Measurements from ENCODE around the gene CDH23.

The CDH23 gene

DNA sequence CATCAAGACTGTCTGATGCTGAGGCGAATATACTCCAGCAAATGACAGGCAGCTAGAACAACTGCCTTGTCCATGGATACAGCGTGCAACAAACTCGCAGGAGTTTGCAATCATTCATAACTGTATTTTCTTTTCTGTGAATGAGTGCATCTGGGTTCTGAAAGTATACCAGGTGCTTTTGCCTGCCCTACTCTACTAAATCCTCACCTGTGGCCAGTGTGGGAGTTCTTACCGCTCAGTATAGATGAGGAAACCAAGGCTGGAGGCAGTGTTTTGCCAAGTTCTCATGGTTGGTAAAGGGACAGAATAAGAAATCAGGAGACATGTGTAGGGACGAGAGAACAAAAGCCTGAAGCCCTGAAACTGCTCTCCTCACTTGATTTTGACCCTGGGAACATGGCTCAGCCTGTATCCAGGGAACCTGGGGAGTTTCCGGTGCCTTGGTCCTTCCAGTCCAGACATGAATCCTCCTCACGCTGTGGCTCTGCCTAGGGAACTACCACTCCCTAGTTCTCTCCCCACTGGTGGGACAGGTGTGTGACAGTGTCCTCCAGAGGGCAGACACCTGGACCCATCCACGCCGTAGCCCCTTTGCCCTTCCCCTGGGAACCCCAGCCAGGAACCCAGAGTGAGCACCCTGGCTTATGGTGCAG is 142.0 kb downstream of the CDH23 start:
- Histone ChIP-seq H3K4me2 (no peak overlapping the region), H3K9ac (no peak overlapping the region), H3K36me3 (ENCODE audit: insufficient read depth) (no peaks in the 10 kb centered on the region), H3K27ac (no peak overlapping the region), H3K27me3 (ENCODE audit: insufficient read depth, low read depth) (peaks cover 75% of the 10 kb centered on the region), H3K4me3 (IDR thresholded peaks at IDR 0.05; ENCODE audit: insufficient read depth, low read depth, low read length) (no peak overlapping the region), H3K4me1 (ENCODE audit: low read depth, poor library complexity, severe bottlenecking) (no peaks in the 10 kb centered on the region), H4K20me1 (ENCODE audit: insufficient read depth) (no peaks in the 10 kb centered on the region), H2AFZ (ENCODE audit: low read depth) (no peak overlapping the region), H3K79me2 (ENCODE audit: insufficient read depth, low read depth) (no peaks in the 10 kb centered on the region)
- TF ChIP-seq, protein P1, sequence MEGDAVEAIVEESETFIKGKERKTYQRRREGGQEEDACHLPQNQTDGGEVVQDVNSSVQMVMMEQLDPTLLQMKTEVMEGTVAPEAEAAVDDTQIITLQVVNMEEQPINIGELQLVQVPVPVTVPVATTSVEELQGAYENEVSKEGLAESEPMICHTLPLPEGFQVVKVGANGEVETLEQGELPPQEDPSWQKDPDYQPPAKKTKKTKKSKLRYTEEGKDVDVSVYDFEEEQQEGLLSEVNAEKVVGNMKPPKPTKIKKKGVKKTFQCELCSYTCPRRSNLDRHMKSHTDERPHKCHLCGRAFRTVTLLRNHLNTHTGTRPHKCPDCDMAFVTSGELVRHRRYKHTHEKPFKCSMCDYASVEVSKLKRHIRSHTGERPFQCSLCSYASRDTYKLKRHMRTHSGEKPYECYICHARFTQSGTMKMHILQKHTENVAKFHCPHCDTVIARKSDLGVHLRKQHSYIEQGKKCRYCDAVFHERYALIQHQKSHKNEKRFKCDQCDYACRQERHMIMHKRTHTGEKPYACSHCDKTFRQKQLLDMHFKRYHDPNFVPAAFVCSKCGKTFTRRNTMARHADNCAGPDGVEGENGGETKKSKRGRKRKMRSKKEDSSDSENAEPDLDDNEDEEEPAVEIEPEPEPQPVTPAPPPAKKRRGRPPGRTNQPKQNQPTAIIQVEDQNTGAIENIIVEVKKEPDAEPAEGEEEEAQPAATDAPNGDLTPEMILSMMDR (conservative IDR thresholded peaks at IDR 0.05; ENCODE audit: low read depth, low read length): no peak

DNA sequence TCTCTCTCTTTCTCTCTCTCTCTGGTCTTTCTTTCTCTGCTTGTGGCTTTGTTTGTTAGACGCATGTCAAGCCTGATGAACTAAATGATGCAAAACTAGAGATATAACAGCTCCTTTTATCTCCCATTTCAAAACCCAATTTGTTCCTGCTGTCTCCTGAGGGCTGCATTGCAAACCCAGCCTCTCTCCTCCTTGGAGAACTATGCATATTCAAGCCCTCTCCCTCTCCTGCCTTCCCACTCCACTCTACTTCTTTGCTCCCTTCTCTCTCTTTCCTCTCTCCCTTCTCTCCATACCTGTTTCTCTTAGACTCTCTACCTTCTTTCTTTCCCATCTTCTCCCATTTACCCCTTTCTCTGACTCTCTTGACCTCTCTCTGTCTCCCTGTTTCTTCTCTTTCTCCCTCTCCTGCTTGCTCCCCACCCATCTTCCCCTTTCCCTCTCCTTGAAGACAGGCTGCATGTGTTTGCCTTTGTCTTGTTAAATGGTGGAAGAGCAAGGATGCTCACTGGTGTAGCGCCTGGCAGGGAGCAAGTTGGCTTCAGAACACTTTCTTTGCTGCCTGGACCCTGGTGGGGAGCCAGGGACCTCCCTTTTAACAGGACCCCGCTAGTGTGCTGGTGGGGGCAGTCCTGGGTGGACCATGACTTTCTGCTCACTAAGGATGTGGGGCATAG is 142.9 kb downstream of the CDH23 start:
- H3K4me2 ChIP-seq: no peak overlapping the region
- H3K9ac ChIP-seq: no peak overlapping the region
- no peak overlapping the region for H3K4me3 ChIP-seq (IDR thresholded peaks at IDR 0.05; ENCODE audit: insufficient read depth, low read depth, low read length)
- TF ChIP-seq, protein P1 (conservative IDR thresholded peaks at IDR 0.05; ENCODE audit: low read depth, low read length): no peak
- H3K79me2 ChIP-seq (ENCODE audit: insufficient read depth, low read depth): no peaks in the 10 kb centered on the region
- no peaks in the 10 kb centered on the region for H3K4me1 ChIP-seq (ENCODE audit: low read depth, poor library complexity, severe bottlenecking)
- peaks cover 75% of the 10 kb centered on the region for H3K27me3 ChIP-seq (ENCODE audit: insufficient read depth, low read depth)
- H3K27ac ChIP-seq: no peak overlapping the region
- H4K20me1 ChIP-seq (ENCODE audit: insufficient read depth): no peaks in the 10 kb centered on the region
- no peaks in the 10 kb centered on the region for H3K36me3 ChIP-seq (ENCODE audit: insufficient read depth)
- no peak overlapping the region for H2AFZ ChIP-seq (ENCODE audit: low read depth)

DNA sequence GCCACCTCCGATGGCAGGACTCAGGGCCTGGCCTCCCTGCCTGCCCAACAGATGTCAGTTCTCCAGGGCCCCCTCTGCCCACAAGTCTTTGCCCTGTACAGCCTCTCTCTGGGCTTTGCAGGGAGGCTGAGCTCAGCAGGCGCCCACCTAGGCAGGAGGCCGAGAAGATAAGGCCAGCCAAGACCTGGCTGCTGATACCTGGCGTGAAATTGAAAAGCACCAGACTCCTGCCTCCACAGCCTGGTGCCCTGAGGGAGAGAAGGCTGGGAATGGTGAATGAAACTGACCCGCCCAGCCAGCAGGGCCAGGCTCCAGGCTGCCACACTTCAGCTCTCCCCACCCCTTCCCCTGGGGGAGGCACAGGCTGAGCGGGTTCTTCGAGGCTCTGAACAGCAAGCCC is 145.8 kb downstream of the CDH23 start:
- Histone ChIP-seq H3K9ac (no peak overlapping the region), H3K36me3 (ENCODE audit: insufficient read depth) (no peaks in the 10 kb centered on the region), H3K79me2 (ENCODE audit: insufficient read depth, low read depth) (no peaks in the 10 kb centered on the region), H3K4me3 (IDR thresholded peaks at IDR 0.05; ENCODE audit: insufficient read depth, low read depth, low read length) (no peak overlapping the region), H4K20me1 (ENCODE audit: insufficient read depth) (no peaks in the 10 kb centered on the region), H3K4me1 (ENCODE audit: low read depth, poor library complexity, severe bottlenecking) (no peaks in the 10 kb centered on the region), H3K27me3 (ENCODE audit: insufficient read depth, low read depth) (peaks cover 86% of the 10 kb centered on the region), H2AFZ (ENCODE audit: low read depth) (no peak overlapping the region), H3K27ac (no peak overlapping the region), H3K4me2 (no peak overlapping the region)
- TF ChIP-seq, protein P1 (conservative IDR thresholded peaks at IDR 0.05; ENCODE audit: low read depth, low read length): no peak

DNA sequence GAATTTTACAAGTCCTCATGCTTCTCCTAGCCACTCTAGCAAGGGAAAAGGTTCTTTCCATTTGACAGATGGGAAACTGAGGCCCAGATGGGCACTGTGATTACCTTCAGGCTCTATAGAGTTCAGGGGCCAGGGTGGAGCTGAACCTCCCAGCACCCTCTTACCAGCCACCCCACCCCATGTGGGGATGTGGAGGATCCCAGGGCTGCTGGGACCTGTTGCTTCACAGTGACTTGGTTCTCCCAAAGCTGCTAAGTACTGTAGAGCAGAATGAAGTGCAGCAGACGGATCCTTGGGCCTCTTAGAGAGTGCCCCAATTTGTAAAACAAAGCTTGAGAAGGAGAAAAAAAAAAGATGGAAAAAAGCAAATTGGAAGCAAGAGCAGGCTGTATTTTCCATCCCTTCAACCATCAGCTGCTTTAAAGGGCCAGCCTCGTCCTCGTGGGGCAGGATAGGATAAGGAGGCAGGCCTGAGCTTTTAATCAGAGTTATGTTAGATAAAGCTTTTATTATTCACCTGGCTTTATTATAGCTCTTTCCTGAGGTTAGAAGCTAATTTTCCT is 147.0 kb downstream of the CDH23 start:
- H3K27ac ChIP-seq: no peak overlapping the region
- H3K27me3 ChIP-seq (ENCODE audit: insufficient read depth, low read depth): peaks cover 90% of the 10 kb centered on the region
- no peak overlapping the region for H3K4me2 ChIP-seq

More for the DNA sequence above, 147.0 kb downstream of the CDH23 start:
- no peak overlapping the region for H3K9ac ChIP-seq
- H3K4me1 ChIP-seq (ENCODE audit: low read depth, poor library complexity, severe bottlenecking): no peaks in the 10 kb centered on the region
- H3K4me3 ChIP-seq (IDR thresholded peaks at IDR 0.05; ENCODE audit: insufficient read depth, low read depth, low read length): no peak overlapping the region
- H3K79me2 ChIP-seq (ENCODE audit: insufficient read depth, low read depth): no peaks in the 10 kb centered on the region
- no peak overlapping the region for H2AFZ ChIP-seq (ENCODE audit: low read depth)
- H4K20me1 ChIP-seq (ENCODE audit: insufficient read depth): no peaks in the 10 kb centered on the region
- TF ChIP-seq, protein P1 (conservative IDR thresholded peaks at IDR 0.05; ENCODE audit: low read depth, low read length): no peak
- H3K36me3 ChIP-seq (ENCODE audit: insufficient read depth): no peaks in the 10 kb centered on the region
